Ovary (tissue), 9 donors: ENCODE results near the gene PDE1A. TPM values are rescaled to one million over a fixed set of nuclear protein-coding genes. Genes with fewer than 3 reads are reported as not detected.
"Not testable (repeated sequence)": the region's sequence is repeated elsewhere in the genome, so short reads cannot be mapped to it uniquely, and the experiment has no call there.

Experiments used
- DNase-seq, 5 donors: peaks; one replicate each; pipeline ENCODE4 v3.0.0-alpha.2; 2019 to 2020
- H3K27ac ChIP-seq, 2 donors: fragments of 200-600 bp; one replicate each; pipeline versions ENCODE4 v1.5.1 to v1.8.0; 2019 to 2022
- H3K27me3 ChIP-seq: fragments of 200-600 bp; one replicate; pipeline ENCODE4 v1.8.0; 2022
- H3K36me3 ChIP-seq: fragments of 200-600 bp; sonication (generic); one replicate; pipeline ENCODE4 v1.5.1; 2019
- H3K4me1 ChIP-seq: one replicate; pipeline ENCODE4 v1.8.1; 2013; ENCODE audit warnings: mild to moderate bottlenecking, moderate library complexity; ENCODE audit not compliant: insufficient read depth
- H3K4me3 ChIP-seq: fragments of 200-600 bp; sonication (generic); one replicate; pipeline ENCODE4 v1.5.1; 2017
- H3K9me3 ChIP-seq, 2 donors: fragments of 200-600 bp in 1 of 2; sonication (generic) in 1 of 2; one replicate each; pipeline versions ENCODE4 v1.5.1 to v1.8.1; 2013 to 2019; ENCODE audit warnings: mild to moderate bottlenecking in 1 of 2, moderate library complexity in 1 of 2
- EP300 ChIP-seq: sonication (generic); formaldehyde crosslinking; IDR thresholded peaks from one replicate; pipeline ENCODE4 v1.6.1; 2017; ENCODE audit warnings: antibody characterized with exemption
- POLR2A ChIP-seq: fragments of 450-650 bp; IDR thresholded peaks from one replicate; pipeline ENCODE4 v1.6.1; 2017; ENCODE audit warnings: antibody characterized with exemption, mild to moderate bottlenecking, moderate library complexity
- whole genome bisulfite sequencing, 3 donors: extraction: QIAGEN DNeasy Blood & Tissue Kit in 1 of 3; methylation state at CpG; one replicate each; pipeline versions ENCODE4 v1.1.5 to v1.1.7; 2013 to 2017; 5-methylcytosine and 5-hydroxymethylcytosine counted together
- intact Hi-C, 4 donors: fragments of 100-400 bp; cut with DNase I; formaldehyde crosslinking; loops; one replicate each; pipeline versions ENCODE4 v1.11.0 to v1.15.1; 2022 to 2023
- polyA plus RNA-seq, 2 donors: library from polyadenylated mRNA; stranded (reverse); fragments of 200-250 nt in 1 of 2; fragments of 350-450 nt in 1 of 2; fragmentation: Illumina TruSeq in 1 of 2; extraction: RNeasy Lipid Tissue Mini Kit (QIAGEN cat#74804) in 1 of 2; gene quantifications; one replicate each; pipeline ENCODE4 v1.2.3, GENCODE V29; 2013 to 2014
- total RNA-seq, 7 donors: library from RNA; depleted of rRNA in 2 of 7; stranded (reverse); fragments of >200 nt in 2 of 7; fragmentation: NEBNext Ultra II Directional in 3 of 7; extraction: Animal tissue kit (Norgen Biotek cat#: 25700) in 3 of 7; gene quantifications; one replicate each; pipeline versions ENCODE4 v1.1.0 to v1.2.4, GENCODE V29; 2016 to 2023
- TF ChIP-seq, protein P1 (sequence below), 3 donors: fragments of 450-650 bp in 2 of 3; fragments of 200-600 bp in 1 of 3; IDR thresholded peaks; one replicate each; pipeline versions ENCODE4 v1.5.1 to v1.8.0; 2016 to 2022; ENCODE audit warnings: antibody characterized with exemption in 3 of 3, mild to moderate bottlenecking in 1 of 3
- donor health status: DM: no; HTN: no; CAD: no; lungs with moderate emphysema.
- donor health status: DM: no; HTN: no; CAD: no.
- donor health status: Bipolar disorder and iron deficiency.
- donor health status: DM: yes; HTN: yes; CAD: no.
- donor health status: DM: no; HTN: no; CAD: no.
- donor health status: DM: yes; HTN: yes; CAD: no.

Gene PDE1A
- total and polyA plus RNA-seq, 9 donors: 2.9 to 17.8 (median 8.4) TPM

DNA sequence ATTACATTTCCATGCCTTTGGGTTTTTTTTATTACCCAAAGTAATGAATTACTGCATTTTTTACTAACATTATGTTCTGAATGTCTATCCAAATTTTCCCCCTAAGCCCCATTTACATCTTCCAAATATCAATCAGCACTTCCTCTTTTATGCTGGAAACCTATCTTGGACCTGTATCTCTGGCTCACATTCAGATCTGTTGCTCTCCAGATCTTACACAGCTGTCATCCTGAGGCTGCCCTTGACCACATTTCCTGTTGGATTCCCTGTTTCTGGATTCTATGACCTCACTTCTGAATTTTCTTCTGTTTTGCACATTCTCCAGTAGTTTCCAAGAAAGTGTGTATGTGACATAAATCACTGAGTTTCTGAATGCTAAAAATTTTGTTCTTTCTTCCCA, 146.7 kb downstream of the PDE1A start:
- no peak overlapping the region for H3K4me3 ChIP-seq
- H3K27ac ChIP-seq: no peak overlapping the region
- DNase-seq: no peak
- intact Hi-C loops: no loop called here
- no peaks in the 10 kb centered on the region for H3K36me3 ChIP-seq
- H3K4me1 ChIP-seq: no peaks in the 10 kb centered on the region
- no peaks in the 10 kb centered on the region for H3K27me3 ChIP-seq
- TF ChIP-seq, protein P1, sequence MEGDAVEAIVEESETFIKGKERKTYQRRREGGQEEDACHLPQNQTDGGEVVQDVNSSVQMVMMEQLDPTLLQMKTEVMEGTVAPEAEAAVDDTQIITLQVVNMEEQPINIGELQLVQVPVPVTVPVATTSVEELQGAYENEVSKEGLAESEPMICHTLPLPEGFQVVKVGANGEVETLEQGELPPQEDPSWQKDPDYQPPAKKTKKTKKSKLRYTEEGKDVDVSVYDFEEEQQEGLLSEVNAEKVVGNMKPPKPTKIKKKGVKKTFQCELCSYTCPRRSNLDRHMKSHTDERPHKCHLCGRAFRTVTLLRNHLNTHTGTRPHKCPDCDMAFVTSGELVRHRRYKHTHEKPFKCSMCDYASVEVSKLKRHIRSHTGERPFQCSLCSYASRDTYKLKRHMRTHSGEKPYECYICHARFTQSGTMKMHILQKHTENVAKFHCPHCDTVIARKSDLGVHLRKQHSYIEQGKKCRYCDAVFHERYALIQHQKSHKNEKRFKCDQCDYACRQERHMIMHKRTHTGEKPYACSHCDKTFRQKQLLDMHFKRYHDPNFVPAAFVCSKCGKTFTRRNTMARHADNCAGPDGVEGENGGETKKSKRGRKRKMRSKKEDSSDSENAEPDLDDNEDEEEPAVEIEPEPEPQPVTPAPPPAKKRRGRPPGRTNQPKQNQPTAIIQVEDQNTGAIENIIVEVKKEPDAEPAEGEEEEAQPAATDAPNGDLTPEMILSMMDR (IDR thresholded peaks at IDR 0.05): no peak
- no peak for TF ChIP-seq POLR2A
- no peak for TF ChIP-seq EP300
- H3K9me3 ChIP-seq: no peaks in the 10 kb centered on the region

DNA sequence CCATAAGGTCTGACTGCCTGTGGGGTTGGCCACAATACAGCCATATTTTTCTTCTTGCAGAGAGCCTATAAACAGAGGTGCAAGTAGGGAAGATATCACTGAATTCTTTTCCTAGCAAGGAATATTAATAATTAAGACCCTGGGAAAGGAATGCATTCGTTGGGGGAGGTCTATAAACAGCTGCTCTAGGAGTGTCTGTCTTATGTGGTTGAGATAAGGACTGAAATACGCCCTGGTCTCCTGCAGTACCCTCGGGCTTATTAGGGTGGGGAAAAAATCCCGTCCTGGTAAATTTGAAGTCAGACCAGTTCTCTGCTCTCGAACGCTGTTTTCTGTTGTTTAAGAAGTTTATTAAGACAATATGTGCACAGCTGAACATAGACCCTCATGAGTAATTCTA, 150.2 kb downstream of the PDE1A start:
- H3K9me3 ChIP-seq, H3K4me3 ChIP-seq, H3K4me1 ChIP-seq, intact Hi-C loops, DNase-seq, H3K27me3 ChIP-seq, H3K27ac ChIP-seq, H3K36me3 ChIP-seq: not testable (repeated sequence)
- WGBS, 3 donors: 77 to 90% (median 82%) methylated on average over 6 of the region's 6 CpGs

DNA sequence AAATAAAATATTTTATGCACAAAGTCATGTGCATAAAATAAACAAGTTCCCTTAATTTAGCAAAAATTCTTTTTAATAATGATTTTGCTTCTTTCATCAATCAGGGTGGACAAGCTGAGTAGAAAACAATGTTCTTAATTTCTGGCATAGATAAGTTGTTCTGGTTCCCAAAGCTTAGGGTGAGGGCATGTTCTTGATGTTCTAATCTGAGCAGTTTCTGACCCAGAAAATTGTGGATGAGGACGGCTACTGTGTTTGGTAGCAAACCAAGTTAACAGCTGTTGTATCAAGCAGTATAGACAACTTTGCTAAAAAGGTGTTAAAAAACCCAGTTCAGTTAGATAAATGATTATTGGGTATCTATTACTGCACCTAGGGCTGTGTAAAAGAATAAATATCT, 158.9 kb downstream of the PDE1A start:
- H3K9me3 ChIP-seq: no peaks in the 10 kb centered on the region
- intact Hi-C loops: no loop called here
- no peaks in the 10 kb centered on the region for H3K27me3 ChIP-seq
- TF ChIP-seq, protein P1 (IDR thresholded peaks at IDR 0.05): no peak
- TF ChIP-seq POLR2A: no peak
- TF ChIP-seq EP300: no peak
- H3K4me1 ChIP-seq: no peaks in the 10 kb centered on the region
- H3K36me3 ChIP-seq: no peaks in the 10 kb centered on the region
- H3K4me3 ChIP-seq: no peak overlapping the region
- 48 to 52% (median 48%) methylated on average over 1 of the region's 1 CpG for WGBS, 3 donors
- no peak overlapping the region for H3K27ac ChIP-seq
- DNase-seq: no peak

DNA sequence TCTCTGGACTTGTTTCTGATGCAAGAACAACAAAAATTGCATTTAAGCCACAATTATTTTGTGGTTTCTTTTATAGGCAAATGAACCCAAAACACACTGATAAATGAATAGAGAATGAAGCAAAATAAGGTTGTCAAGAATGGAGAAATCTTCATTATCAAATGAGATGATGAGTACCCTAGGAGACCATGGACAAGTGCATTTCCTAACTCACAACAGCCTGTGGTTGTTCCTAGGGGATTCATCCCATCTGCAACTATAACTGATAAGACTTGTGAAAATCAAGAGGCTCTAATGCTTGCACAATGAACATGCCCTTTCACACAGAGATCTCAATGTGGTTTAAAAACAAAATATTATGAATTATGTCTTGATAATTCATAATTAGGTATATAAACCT, 159.9 kb downstream of the PDE1A start:
- no peak overlapping the region for H3K27ac ChIP-seq
- H3K4me1 ChIP-seq: no peaks in the 10 kb centered on the region
- no peaks in the 10 kb centered on the region for H3K27me3 ChIP-seq
- H3K9me3 ChIP-seq: no peaks in the 10 kb centered on the region
- no peak for DNase-seq
- no peak overlapping the region for H3K4me3 ChIP-seq
- no peaks in the 10 kb centered on the region for H3K36me3 ChIP-seq
- intact Hi-C loops: no loop called here
- no peak for TF ChIP-seq EP300
- TF ChIP-seq, protein P1 (IDR thresholded peaks at IDR 0.05): no peak

DNA sequence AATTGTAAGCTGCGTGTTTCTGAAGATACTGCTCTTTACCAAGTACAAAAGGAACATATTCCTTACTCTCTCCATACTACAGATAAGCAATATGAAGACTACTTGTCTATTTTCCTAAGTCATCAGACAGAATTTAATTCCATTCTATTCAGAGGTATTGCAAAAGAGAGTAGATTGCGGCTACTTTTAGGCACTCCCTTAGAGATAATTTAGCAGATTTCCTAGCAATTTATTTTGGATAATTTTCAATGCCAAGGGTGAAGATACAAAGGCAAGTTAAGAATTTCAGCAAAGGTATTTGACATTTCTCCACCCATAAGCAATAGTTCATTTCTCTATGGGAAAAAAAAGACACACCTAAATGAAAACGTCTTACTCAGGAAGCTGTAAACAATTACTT, 161.1 kb downstream of the PDE1A start:
- Histone ChIP-seq H3K27ac (no peak overlapping the region), H3K4me3 (no peak overlapping the region), H3K36me3 (no peaks in the 10 kb centered on the region), H3K4me1 (no peaks in the 10 kb centered on the region), H3K9me3 (no peaks in the 10 kb centered on the region), H3K27me3 (no peaks in the 10 kb centered on the region)
- TF ChIP-seq POLR2A (no peak), EP300 (no peak)
- TF ChIP-seq, protein P1 (IDR thresholded peaks at IDR 0.05): no peak
- intact Hi-C loops: no loop called here
- no peak for DNase-seq
- WGBS, 3 donors: 83 to 84% (median 84%) methylated on average over 3 of the region's 3 CpGs
